GM21619 (cell line): ENCODE measurements around the gene KRT73.

Experiments
- ATAC-seq: cut with Tn5 transposase; IDR thresholded peaks from one replicate; pipeline ENCODE4 v1.9.1; 2021; ENCODE audit not compliant: unreplicated experiment

Gene KRT73

GRCh38 chr12:52573743-52574142, 44.6 kb downstream of the KRT73 start, which contains the start of gene KRT74:
Gene KRT74, minus strand, starts transcription at chr12:52573843. Its CDS starts 66 bp downstream, at chr12:52573777.
- ATAC-seq, result no peak

GRCh38 chr12:52573306-52573705, 45.1 kb downstream of the KRT73 start:
- ATAC-seq, result no peak

- no peak for ATAC-seq
These were observed 47.8 kb downstream of the KRT73 start for GRCh38 chr12:52570511-52570910.

GRCh38 chr12:52568111-52568510, 50.2 kb downstream of the KRT73 start:
- no peak for ATAC-seq

- no peak for ATAC-seq
These were observed 51.5 kb downstream of the KRT73 start for GRCh38 chr12:52566847-52567291.

GRCh38 chr12:52564582-52564981, 53.8 kb downstream of the KRT73 start:
- ATAC-seq, result no peak

GRCh38 chr12:52561880-52562449, 56.4 kb downstream of the KRT73 start:
- ATAC-seq, result no peak

- no peak for ATAC-seq
These were observed 58.4 kb downstream of the KRT73 start for GRCh38 chr12:52559979-52560378.

- no peak for ATAC-seq
These were observed 59.4 kb downstream of the KRT73 start for GRCh38 chr12:52558781-52559445.
